HG03432 (cell line): ENCODE data around the gene AP1B1.

Experiments used
- ATAC-seq: cut with Tn5 transposase; IDR thresholded peaks from one replicate; pipeline ENCODE4 v1.9.1; 2021; ENCODE audit warnings: mild to moderate bottlenecking, moderate library complexity; ENCODE audit not compliant: unreplicated experiment

The AP1B1 gene

DNA sequence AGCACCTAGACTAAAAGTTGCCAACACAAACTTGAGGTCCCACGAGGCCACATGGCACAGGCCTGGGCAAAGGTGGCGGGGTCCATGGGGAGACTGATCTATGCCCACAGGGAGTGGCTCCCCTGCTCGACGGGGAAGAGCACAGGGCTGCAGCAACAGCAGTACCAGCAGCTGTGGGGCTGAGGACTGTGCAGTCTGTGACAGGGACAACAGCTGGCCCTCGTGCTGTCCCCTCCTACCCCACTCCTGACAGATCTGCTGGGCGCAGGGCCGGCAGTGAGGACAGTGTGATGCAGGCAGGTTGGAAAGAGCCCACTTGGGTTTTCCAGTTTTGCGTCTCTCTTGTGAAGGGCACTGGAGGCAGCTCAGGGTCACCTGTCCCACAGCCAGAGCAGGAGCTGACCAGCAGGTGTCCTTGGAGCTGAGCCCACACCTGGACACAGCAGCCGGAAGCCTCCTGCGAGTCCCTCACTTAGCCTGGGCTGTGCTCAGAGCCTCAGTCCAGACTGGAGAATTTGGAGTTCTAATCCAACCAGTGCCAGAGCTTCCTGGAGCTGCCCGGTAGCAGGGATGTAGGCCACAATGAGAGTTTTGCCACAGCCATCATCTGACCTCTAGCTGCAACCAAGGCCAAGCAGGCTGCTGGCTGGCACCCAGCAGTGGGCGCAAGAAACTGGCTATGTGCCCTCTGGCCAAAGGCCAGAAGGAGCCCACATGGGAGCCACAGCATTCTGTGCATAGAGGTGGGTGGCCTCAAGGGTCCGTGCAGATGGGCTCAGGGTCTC lies 85.5 kb downstream of the AP1B1 start:
- no peak for ATAC-seq

GRCh38 chr22:29302402-29302680 lies 86.0 kb downstream of the AP1B1 start:
- ATAC-seq, result no peak

DNA sequence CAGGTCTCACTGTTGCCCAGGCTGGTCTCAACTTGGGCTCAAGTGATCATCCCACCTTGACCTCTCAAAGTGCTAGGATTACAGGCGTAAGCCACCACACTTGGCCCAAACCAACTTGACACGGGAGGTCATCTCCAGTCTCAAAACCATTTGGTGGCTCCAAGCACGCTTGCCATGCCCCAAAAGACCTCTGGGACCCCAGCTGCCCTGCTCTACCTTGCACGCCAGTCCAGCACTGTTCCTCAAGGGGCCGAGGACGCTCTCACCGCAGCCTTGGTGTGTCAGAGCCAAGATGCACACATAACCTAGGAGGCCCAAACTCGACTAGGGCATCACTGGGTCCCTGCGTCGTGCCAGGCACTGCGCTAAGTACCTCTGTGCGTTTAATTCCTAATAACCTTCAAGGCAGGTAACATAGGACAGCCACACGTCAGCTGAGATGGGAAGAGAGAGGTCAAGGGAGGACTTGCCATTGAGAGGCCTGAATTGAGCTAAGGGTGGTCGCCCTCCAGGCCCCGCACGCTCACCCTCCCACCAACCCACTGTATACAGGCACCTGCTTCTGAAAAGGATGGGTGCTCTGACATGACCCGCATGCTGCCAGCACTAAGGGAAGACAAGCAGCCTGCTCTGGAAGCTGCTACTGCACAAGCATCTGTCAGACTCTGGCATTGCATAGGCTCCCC lies 86.5 kb downstream of the AP1B1 start:
- ATAC-seq, result no peak

- ATAC-seq, result no peak
Measured at GRCh38 chr22:29300807-29301601, 87.4 kb downstream of the AP1B1 start.

DNA sequence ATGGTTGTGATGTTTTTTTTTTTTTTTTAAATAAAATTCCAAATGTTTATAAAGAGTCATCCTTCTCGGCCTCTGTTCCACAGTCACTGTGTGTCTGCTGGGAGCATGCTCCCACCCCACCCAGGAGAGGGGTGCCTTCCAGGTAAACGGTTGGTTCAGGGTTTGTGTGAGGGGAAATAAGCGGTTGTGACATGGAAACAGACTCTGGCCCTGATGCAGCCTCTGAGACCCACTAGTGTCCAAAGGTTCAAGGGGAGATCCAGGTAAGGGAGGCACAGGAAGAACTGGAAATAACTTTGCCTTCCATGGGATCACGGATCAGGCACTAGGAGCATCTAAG lies 87.9 kb downstream of the AP1B1 start:
- no peak for ATAC-seq

DNA sequence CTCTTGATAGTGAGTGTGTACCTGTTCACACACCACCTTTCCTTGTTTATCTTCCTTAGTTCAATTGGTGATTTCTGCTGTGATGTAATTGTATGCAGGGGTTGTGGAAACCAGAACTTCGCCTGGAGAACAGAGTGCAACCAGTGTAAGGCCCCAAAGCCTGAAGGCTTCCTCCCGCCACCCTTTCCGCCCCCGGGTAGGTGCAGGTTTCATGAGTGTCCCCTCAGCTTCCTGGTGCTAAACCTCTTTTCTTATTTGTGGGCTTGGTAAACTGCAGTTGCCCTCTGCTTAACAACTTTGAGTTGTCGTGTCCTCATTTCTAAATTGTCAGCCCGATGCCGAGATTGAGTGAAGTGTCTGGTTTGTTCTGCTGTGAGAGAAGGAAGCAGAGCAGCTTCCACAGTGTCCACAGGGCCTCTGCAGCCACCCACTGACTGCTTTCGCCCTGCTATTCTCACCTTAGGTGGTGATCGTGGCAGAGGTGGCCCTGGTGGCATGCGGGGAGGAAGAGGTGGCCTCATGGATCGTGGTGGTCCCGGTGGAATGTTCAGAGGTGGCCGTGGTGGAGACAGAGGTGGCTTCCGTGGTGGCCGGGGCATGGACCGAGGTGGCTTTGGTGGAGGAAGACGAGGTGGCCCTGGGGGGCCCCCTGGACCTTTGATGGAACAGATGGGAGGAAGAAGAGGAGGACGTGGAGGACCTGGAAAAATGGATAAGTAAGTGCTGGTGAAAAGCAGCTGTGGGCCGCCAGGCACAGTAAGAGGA lies 89.1 kb downstream of the AP1B1 start:
- ATAC-seq, result no peak

GRCh38 chr22:29298641-29299040 lies 89.7 kb downstream of the AP1B1 start:
- ATAC-seq, result no peak

- no peak for ATAC-seq
Measured at GRCh38 chr22:29292379-29292778, 96.0 kb downstream of the AP1B1 start.

GRCh38 chr22:29291215-29291614 lies 97.2 kb downstream of the AP1B1 start:
- no peak for ATAC-seq

- no peak for ATAC-seq
Measured at GRCh38 chr22:29290061-29290460, 98.3 kb downstream of the AP1B1 start.

DNA sequence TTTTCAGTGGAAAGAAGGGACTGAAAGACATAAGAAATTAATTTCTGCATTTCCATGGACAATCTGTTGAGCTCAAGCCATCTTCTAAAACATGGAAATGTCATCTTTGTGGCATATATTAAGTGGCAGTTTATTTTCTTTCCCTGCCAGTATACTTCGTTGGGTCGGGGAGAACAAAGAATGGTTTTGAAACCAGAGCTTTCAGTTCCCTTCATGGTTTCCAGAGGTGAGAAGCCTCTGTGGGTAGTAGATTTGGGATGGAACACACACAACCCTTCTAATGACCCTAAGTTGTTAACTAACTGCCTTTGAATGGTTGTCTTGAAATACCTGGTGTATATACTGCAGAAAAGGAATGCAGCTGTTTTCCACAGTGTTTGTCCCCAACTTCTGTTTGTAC lies 99.5 kb downstream of the AP1B1 start:
- ATAC-seq, result no peak

DNA sequence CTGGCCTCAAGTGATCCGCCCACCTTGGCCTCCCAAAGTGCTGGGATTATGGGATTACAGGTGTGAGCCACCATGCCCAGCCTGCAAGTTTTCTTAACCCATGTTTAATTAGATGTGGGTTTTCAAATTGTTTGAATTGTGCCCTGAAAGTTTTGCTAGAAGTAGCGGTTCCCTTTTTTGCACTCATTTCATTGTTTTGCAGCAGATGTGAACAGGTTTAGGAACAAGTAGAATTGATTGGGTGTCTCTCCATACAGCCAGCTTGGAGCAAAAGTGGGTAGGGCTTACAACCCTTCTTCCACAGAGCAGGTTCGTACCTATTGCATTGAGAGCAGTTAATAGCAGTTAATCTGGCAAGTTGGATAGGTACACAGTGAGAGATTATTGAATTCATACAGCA lies 104.2 kb downstream of the AP1B1 start:
- no peak for ATAC-seq

- ATAC-seq, result no peak
Measured at GRCh38 chr22:29277927-29278326, 110.4 kb downstream of the AP1B1 start.
